GM23338 (cell line): ENCODE measurements around the gene EML1. TPM values are rescaled to one million over a fixed set of nuclear protein-coding genes. Genes with fewer than 3 reads are reported as not detected.

Experiments
- ATAC-seq: fragments of 200-7000 bp; cut with Tn5 transposase; 3 replicates; pipeline ENCODE4 v1.9.1; 2020
- DNase-seq: peaks from one replicate; pipeline ENCODE4 v3.0.0-alpha.2; 2015; ENCODE audit warnings: low spot score
- H2AFZ ChIP-seq: fragments of 200-600 bp; sonication (generic); 2 replicates; pipeline ENCODE4 v1.8.0; 2016; ENCODE audit warnings: antibody characterized with exemption, mild to moderate bottlenecking, moderate library complexity
- H3F3A ChIP-seq: fragments of 200-600 bp; sonication (generic); replicated peaks from 2 replicates; pipeline ENCODE4 v1.8.0; 2017; ENCODE audit warnings: antibody characterized with exemption, mixed run types, low read depth
- H3K27ac ChIP-seq: fragments of 200-600 bp; sonication (generic); 2 replicates; pipeline ENCODE4 v1.6.1; 2016; ENCODE audit warnings: low read depth
- H3K27me3 ChIP-seq: fragments of 200-600 bp; sonication (generic); 2 replicates; pipeline ENCODE4 v1.8.0; 2016; ENCODE audit warnings: mild to moderate bottlenecking, mixed run types, moderate library complexity; ENCODE audit not compliant: insufficient read depth
- H3K36me3 ChIP-seq: fragments of 200-600 bp; sonication (generic); 2 replicates; pipeline ENCODE4 v1.8.0; 2016; ENCODE audit warnings: mild to moderate bottlenecking; ENCODE audit not compliant: insufficient read depth
- H3K4me1 ChIP-seq: fragments of 200-600 bp; sonication (generic); 2 replicates; pipeline ENCODE4 v1.8.0; 2016; ENCODE audit warnings: mild to moderate bottlenecking, moderate library complexity; ENCODE audit not compliant: insufficient read depth
- H3K4me2 ChIP-seq: fragments of 200-600 bp; sonication (generic); 2 replicates; pipeline ENCODE4 v1.7.1; 2017; ENCODE audit warnings: mixed run types
- H3K4me3 ChIP-seq: fragments of 200-600 bp; sonication (generic); 2 replicates; pipeline ENCODE4 v1.6.1; 2016; ENCODE audit warnings: mixed run types
- H3K79me2 ChIP-seq: fragments of 200-600 bp; sonication (generic); replicated peaks from 2 replicates; pipeline ENCODE4 v1.8.0; 2017; ENCODE audit warnings: mild to moderate bottlenecking; ENCODE audit not compliant: insufficient read depth
- H3K9me2 ChIP-seq: fragments of 200-600 bp; sonication (generic); 2 replicates; pipeline ENCODE4 v1.8.0; 2017; ENCODE audit not compliant: insufficient read depth
- H4K20me1 ChIP-seq: fragments of 200-600 bp; sonication (generic); replicated peaks from 2 replicates; pipeline ENCODE4 v1.8.0; 2017; ENCODE audit warnings: mild to moderate bottlenecking; ENCODE audit not compliant: insufficient read depth
- H3K27ac Mint-ChIP-seq: 2 replicates; pipeline ENCODE4 v1.8.0; 2020; ENCODE audit warnings: inconsistent platforms, mild to moderate bottlenecking, moderate library complexity, mixed read lengths
- H3K27me3 Mint-ChIP-seq: 3 replicates; pipeline ENCODE4 v1.8.0; 2022; ENCODE audit warnings: low read depth, mild to moderate bottlenecking, moderate library complexity, mixed read lengths, inconsistent platforms; ENCODE audit not compliant: insufficient read depth, poor library complexity
- H3K36me3 Mint-ChIP-seq: 3 replicates; pipeline ENCODE4 v1.8.0; 2021; ENCODE audit warnings: low read depth, mild to moderate bottlenecking, inconsistent platforms, moderate library complexity, mixed read lengths
- H3K4me1 Mint-ChIP-seq: 3 replicates; pipeline ENCODE4 v1.8.0; 2020; ENCODE audit warnings: mild to moderate bottlenecking, inconsistent platforms, mixed read lengths
- H3K4me3 Mint-ChIP-seq: 3 replicates; pipeline ENCODE4 v1.8.0; 2021; ENCODE audit warnings: moderate library complexity, mild to moderate bottlenecking, inconsistent platforms, mixed read lengths
- H3K9me3 Mint-ChIP-seq: 3 replicates; pipeline ENCODE4 v1.8.0; 2020; ENCODE audit warnings: moderate library complexity, mild to moderate bottlenecking, inconsistent platforms, mixed read lengths
- CREB1 ChIP-seq: fragments of 250-450 bp; sonication (Bioruptor Pico); IDR thresholded peaks from 2 replicates; pipeline ENCODE4 v1.5.0; 2020; ENCODE audit warnings: low read depth, mild to moderate bottlenecking, moderate library complexity
- EZH2 ChIP-seq: fragments of 200-600 bp; sonication (generic); IDR thresholded peaks from one replicate; pipeline ENCODE4 v1.8.0; 2017; ENCODE audit warnings: antibody characterized with exemption, mild to moderate bottlenecking, low read depth; ENCODE audit not compliant: unreplicated experiment
- EZH2phosphoT487 ChIP-seq: fragments of 200-600 bp; sonication (generic); IDR thresholded peaks from one replicate; pipeline ENCODE4 v1.8.1; 2018; ENCODE audit warnings: antibody characterized with exemption; ENCODE audit not compliant: unreplicated experiment
- JUNB ChIP-seq: IDR thresholded peaks from one replicate; pipeline ENCODE4 v1.6.1; 2016; ENCODE audit warnings: antibody characterized with exemption; ENCODE audit not compliant: unreplicated experiment
- NANOG ChIP-seq: IDR thresholded peaks from 2 replicates; pipeline ENCODE4 v1.6.1; 2016; ENCODE audit warnings: antibody characterized with exemption, borderline replicate concordance
- POLR2AphosphoS5 ChIP-seq: IDR thresholded peaks from 2 replicates; pipeline ENCODE4 v1.6.1; 2016; ENCODE audit warnings: antibody characterized with exemption, low read depth
- STAT1 ChIP-seq: IDR thresholded peaks from one replicate; pipeline ENCODE4 v1.6.1; 2016; ENCODE audit warnings: antibody characterized with exemption; ENCODE audit not compliant: unreplicated experiment
- ZNF114 ChIP-seq: fragments of 250-450 bp; sonication (Bioruptor Pico); IDR thresholded peaks from 2 replicates; pipeline ENCODE4 v1.5.0; 2020; ENCODE audit warnings: mild to moderate bottlenecking, moderate library complexity
- ZNF331 ChIP-seq: fragments of 250-450 bp; sonication (Bioruptor Pico); IDR thresholded peaks from 2 replicates; pipeline ENCODE4 v1.5.0; 2020; ENCODE audit warnings: low read depth, mild to moderate bottlenecking, moderate library complexity
- polyA plus RNA-seq: library from polyadenylated mRNA; unstranded; fragments of >200 nt; fragmentation: Nextera tagmentation; extraction: Ambion mirVana; gene quantifications from 2 replicates; pipeline ENCODE4 v1.2.1, GENCODE V29; 2016
- total RNA-seq: library from RNA; depleted of rRNA; stranded (reverse); fragments of >200 nt; shearing (Covaris generic); gene quantifications from 2 replicates; pipeline ENCODE4 v1.2.3, GENCODE V29; 2014
- TF ChIP-seq, protein P1 (sequence below), 2 experiments: fragments of 200-600 bp in 1 of 2; sonication (generic) in 1 of 2; conservative IDR thresholded peaks; 2 replicates each; pipeline versions ENCODE4 v1.5.1 to v1.6.1; 2016 to 2017; ENCODE audit warnings: antibody characterized with exemption in 2 of 2, low read depth in 2 of 2, mild to moderate bottlenecking in 2 of 2, moderate library complexity in 1 of 2
- TF ChIP-seq, protein P2 (sequence below): IDR thresholded peaks from one replicate; pipeline ENCODE4 v1.6.1; 2018; ENCODE audit warnings: antibody characterized with exemption; ENCODE audit not compliant: unreplicated experiment
- TF ChIP-seq, protein P3 (sequence below): IDR thresholded peaks from 2 replicates; pipeline ENCODE4 v1.6.1; 2016; ENCODE audit warnings: antibody characterized with exemption
- TF ChIP-seq, protein P4 (sequence below): fragments of 250-450 bp; sonication (Bioruptor Pico); IDR thresholded peaks from 2 replicates; pipeline ENCODE4 v1.5.0; 2020; ENCODE audit warnings: mild to moderate bottlenecking, moderate library complexity

EML1 gene
- total and polyA plus RNA-seq, 2 experiments from 2014 or later, result 7.0 to 18.1 TPM

DNA sequence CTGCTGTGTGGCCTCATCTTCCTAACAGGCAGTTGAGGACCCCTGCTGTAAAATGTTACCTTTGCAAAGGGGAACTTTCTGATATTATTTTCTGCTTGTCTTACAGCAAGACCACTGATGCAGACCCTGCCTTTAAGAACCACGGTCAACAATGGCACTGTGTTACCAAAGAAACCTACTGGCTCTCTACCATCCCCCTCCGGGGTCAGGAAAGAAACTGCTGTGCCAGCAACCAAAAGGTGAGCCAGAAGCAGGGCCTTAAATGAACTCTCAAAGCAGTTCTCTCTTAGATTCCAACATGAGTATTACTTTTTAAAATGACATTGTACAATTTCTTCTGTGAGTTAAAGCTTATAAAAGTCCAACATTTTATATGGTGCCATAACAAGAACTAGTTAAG, 72.2 kb downstream of the EML1 start:
- no peak overlapping the region for H3K4me2 ChIP-seq
- Mint-ChIP-seq H3K9me3 (no peaks in the 10 kb centered on the region), H3K27me3 (peaks cover 5% of the 10 kb centered on the region), H3K4me3 (no peak overlapping the region), H3K4me1 (peaks cover 1% of the 10 kb centered on the region; the same call in 2 of the 3 replicates), H3K27ac (no peak overlapping the region), H3K36me3 (peaks cover 7% of the 10 kb centered on the region; the same call in 2 of the 3 replicates)
- H2AFZ ChIP-seq, result no peak overlapping the region
- no peaks in the 10 kb centered on the region for H3K27me3 ChIP-seq
- no peaks in the 10 kb centered on the region for H3F3A ChIP-seq
- no peaks in the 10 kb centered on the region for H3K36me3 ChIP-seq
- DNase-seq, result no peak
- H4K20me1 ChIP-seq, result no peaks in the 10 kb centered on the region
- TF ChIP-seq, protein P1, sequence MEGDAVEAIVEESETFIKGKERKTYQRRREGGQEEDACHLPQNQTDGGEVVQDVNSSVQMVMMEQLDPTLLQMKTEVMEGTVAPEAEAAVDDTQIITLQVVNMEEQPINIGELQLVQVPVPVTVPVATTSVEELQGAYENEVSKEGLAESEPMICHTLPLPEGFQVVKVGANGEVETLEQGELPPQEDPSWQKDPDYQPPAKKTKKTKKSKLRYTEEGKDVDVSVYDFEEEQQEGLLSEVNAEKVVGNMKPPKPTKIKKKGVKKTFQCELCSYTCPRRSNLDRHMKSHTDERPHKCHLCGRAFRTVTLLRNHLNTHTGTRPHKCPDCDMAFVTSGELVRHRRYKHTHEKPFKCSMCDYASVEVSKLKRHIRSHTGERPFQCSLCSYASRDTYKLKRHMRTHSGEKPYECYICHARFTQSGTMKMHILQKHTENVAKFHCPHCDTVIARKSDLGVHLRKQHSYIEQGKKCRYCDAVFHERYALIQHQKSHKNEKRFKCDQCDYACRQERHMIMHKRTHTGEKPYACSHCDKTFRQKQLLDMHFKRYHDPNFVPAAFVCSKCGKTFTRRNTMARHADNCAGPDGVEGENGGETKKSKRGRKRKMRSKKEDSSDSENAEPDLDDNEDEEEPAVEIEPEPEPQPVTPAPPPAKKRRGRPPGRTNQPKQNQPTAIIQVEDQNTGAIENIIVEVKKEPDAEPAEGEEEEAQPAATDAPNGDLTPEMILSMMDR (conservative IDR thresholded peaks at IDR 0.05; ENCODE audit: low read depth in 2 of 2), result no peak
- no peak for TF ChIP-seq ZNF331 (CRISPR knock-in tag)
- TF ChIP-seq JUNB, result no peak
- no peak for TF ChIP-seq STAT1
- no peak for TF ChIP-seq POLR2AphosphoS5
- no peak for TF ChIP-seq EZH2phosphoT487
- no peak for TF ChIP-seq ZNF114 (CRISPR knock-in tag)
- TF ChIP-seq, protein P2, sequence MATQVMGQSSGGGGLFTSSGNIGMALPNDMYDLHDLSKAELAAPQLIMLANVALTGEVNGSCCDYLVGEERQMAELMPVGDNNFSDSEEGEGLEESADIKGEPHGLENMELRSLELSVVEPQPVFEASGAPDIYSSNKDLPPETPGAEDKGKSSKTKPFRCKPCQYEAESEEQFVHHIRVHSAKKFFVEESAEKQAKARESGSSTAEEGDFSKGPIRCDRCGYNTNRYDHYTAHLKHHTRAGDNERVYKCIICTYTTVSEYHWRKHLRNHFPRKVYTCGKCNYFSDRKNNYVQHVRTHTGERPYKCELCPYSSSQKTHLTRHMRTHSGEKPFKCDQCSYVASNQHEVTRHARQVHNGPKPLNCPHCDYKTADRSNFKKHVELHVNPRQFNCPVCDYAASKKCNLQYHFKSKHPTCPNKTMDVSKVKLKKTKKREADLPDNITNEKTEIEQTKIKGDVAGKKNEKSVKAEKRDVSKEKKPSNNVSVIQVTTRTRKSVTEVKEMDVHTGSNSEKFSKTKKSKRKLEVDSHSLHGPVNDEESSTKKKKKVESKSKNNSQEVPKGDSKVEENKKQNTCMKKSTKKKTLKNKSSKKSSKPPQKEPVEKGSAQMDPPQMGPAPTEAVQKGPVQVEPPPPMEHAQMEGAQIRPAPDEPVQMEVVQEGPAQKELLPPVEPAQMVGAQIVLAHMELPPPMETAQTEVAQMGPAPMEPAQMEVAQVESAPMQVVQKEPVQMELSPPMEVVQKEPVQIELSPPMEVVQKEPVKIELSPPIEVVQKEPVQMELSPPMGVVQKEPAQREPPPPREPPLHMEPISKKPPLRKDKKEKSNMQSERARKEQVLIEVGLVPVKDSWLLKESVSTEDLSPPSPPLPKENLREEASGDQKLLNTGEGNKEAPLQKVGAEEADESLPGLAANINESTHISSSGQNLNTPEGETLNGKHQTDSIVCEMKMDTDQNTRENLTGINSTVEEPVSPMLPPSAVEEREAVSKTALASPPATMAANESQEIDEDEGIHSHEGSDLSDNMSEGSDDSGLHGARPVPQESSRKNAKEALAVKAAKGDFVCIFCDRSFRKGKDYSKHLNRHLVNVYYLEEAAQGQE, result no peak
- TF ChIP-seq, protein P3, sequence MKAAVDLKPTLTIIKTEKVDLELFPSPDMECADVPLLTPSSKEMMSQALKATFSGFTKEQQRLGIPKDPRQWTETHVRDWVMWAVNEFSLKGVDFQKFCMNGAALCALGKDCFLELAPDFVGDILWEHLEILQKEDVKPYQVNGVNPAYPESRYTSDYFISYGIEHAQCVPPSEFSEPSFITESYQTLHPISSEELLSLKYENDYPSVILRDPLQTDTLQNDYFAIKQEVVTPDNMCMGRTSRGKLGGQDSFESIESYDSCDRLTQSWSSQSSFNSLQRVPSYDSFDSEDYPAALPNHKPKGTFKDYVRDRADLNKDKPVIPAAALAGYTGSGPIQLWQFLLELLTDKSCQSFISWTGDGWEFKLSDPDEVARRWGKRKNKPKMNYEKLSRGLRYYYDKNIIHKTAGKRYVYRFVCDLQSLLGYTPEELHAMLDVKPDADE, result no peak
- no peak for TF ChIP-seq NANOG
- no peak for TF ChIP-seq EZH2
- no peak for TF ChIP-seq CREB1 (CRISPR knock-in tag)
- TF ChIP-seq, protein P4, sequence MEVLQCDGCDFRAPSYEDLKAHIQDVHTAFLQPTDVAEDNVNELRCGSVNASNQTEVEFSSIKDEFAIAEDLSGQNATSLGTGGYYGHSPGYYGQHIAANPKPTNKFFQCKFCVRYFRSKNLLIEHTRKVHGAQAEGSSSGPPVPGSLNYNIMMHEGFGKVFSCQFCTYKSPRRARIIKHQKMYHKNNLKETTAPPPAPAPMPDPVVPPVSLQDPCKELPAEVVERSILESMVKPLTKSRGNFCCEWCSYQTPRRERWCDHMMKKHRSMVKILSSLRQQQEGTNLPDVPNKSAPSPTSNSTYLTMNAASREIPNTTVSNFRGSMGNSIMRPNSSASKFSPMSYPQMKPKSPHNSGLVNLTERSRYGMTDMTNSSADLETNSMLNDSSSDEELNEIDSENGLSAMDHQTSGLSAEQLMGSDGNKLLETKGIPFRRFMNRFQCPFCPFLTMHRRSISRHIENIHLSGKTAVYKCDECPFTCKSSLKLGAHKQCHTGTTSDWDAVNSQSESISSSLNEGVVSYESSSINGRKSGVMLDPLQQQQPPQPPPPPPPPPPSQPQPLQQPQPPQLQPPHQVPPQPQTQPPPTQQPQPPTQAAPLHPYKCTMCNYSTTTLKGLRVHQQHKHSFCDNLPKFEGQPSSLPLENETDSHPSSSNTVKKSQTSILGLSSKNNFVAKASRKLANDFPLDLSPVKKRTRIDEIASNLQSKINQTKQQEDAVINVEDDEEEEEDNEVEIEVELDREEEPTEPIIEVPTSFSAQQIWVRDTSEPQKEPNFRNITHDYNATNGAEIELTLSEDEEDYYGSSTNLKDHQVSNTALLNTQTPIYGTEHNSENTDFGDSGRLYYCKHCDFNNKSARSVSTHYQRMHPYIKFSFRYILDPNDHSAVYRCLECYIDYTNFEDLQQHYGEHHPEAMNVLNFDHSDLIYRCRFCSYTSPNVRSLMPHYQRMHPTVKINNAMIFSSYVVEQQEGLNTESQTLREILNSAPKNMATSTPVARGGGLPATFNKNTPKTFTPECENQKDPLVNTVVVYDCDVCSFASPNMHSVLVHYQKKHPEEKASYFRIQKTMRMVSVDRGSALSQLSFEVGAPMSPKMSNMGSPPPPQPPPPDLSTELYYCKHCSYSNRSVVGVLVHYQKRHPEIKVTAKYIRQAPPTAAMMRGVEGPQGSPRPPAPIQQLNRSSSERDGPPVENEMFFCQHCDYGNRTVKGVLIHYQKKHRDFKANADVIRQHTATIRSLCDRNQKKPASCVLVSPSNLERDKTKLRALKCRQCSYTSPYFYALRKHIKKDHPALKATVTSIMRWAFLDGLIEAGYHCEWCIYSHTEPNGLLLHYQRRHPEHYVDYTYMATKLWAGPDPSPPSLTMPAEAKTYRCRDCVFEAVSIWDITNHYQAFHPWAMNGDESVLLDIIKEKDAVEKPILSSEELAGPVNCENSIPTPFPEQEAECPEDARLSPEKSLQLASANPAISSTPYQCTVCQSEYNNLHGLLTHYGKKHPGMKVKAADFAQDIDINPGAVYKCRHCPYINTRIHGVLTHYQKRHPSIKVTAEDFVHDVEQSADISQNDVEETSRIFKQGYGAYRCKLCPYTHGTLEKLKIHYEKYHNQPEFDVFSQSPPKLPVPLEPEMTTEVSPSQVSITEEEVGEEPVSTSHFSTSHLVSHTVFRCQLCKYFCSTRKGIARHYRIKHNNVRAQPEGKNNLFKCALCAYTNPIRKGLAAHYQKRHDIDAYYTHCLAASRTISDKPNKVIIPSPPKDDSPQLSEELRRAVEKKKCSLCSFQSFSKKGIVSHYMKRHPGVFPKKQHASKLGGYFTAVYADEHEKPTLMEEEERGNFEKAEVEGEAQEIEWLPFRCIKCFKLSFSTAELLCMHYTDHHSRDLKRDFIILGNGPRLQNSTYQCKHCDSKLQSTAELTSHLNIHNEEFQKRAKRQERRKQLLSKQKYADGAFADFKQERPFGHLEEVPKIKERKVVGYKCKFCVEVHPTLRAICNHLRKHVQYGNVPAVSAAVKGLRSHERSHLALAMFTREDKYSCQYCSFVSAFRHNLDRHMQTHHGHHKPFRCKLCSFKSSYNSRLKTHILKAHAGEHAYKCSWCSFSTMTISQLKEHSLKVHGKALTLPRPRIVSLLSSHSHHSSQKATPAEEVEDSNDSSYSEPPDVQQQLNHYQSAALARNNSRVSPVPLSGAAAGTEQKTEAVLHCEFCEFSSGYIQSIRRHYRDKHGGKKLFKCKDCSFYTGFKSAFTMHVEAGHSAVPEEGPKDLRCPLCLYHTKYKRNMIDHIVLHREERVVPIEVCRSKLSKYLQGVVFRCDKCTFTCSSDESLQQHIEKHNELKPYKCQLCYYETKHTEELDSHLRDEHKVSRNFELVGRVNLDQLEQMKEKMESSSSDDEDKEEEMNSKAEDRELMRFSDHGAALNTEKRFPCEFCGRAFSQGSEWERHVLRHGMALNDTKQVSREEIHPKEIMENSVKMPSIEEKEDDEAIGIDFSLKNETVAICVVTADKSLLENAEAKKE (CRISPR knock-in tag), result no peak
- no peaks in the 10 kb centered on the region for H3K79me2 ChIP-seq
- H3K4me3 ChIP-seq, result no peak overlapping the region
- no peaks in the 10 kb centered on the region for H3K4me1 ChIP-seq
- H3K27ac ChIP-seq, result no peak overlapping the region
- no peak for ATAC-seq
- H3K9me2 ChIP-seq, result no peaks in the 10 kb centered on the region
